Epithelial cell of prostate (primary cell): Measurements from ENCODE around the gene KRTAP3-3.
"Not testable (repeated sequence)": the region's sequence is repeated elsewhere in the genome, so short reads cannot be mapped to it uniquely, and the experiment has no call there.

ENCODE experiments used
- DNase-seq: peaks from one replicate; pipeline ENCODE4 v3.0.0-alpha.2; 2011; ENCODE audit warnings: low read depth, low spot score
- H3K27ac ChIP-seq: fragments of 450-650 bp; 2 replicates; pipeline ENCODE4 v1.5.1; 2017; ENCODE audit warnings: mild to moderate bottlenecking

Gene KRTAP3-3

GRCh38 chr17:40993839-40994238 lies at the start of gene KRTAP3-3:
TSS of gene KRTAP3-3 (minus strand) at chr17:40994164. CDS start at chr17:40994097, 67 bp downstream.
- H3K27ac ChIP-seq: no peak within 1 kb of the TSS
- DNase-seq: no peak

GRCh38 chr17:41042953-41043352 lies 49.0 kb upstream of the KRTAP3-3 start:
- no peak for DNase-seq
- no peak overlapping the region for H3K27ac ChIP-seq

- DNase-seq, H3K27ac ChIP-seq: not testable (repeated sequence)
Observed at GRCh38 chr17:41040783-41041571, 47.0 kb upstream of the KRTAP3-3 start, which contains the start of gene KRTAP1-1. TSS of gene KRTAP1-1 (minus strand) at chr17:41041450. CDS start at chr17:41041397, 53 bp downstream.

GRCh38 chr17:41037853-41038350 lies 43.9 kb upstream of the KRTAP3-3 start:
- no peak for DNase-seq
- no peak overlapping the region for H3K27ac ChIP-seq

GRCh38 chr17:41034346-41034935 lies 40.5 kb upstream of the KRTAP3-3 start, which contains the start of gene KRTAP1-3:
TSS of gene KRTAP1-3 (minus strand) at chr17:41034874. CDS start at chr17:41034821, 53 bp downstream.
- DNase-seq, H3K27ac ChIP-seq: not testable (repeated sequence)

- DNase-seq: no peak
- no peak within 1 kb of the TSS for H3K27ac ChIP-seq
Observed at GRCh38 chr17:41029633-41030245, 35.8 kb upstream of the KRTAP3-3 start, which contains the start of gene KRTAP1-4. TSS of gene KRTAP1-4 (minus strand) at chr17:41030195. CDS start at chr17:41030078, 117 bp downstream.

- H3K27ac ChIP-seq: no peak within 1 kb of the TSS
- no peak for DNase-seq
Observed at GRCh38 chr17:41026715-41027471, 32.9 kb upstream of the KRTAP3-3 start, which contains the start of gene KRTAP1-5. TSS of gene KRTAP1-5 (minus strand) at chr17:41027208. CDS start at chr17:41027155, 53 bp downstream.

GRCh38 chr17:41024697-41025096 lies 30.7 kb upstream of the KRTAP3-3 start:
- no peak overlapping the region for H3K27ac ChIP-seq
- no peak for DNase-seq

- no peak overlapping the region for H3K27ac ChIP-seq
- DNase-seq: no peak
Observed at GRCh38 chr17:41020336-41020735, 26.4 kb upstream of the KRTAP3-3 start.

- H3K27ac ChIP-seq: no peak overlapping the region
- DNase-seq: no peak
Observed at GRCh38 chr17:41019415-41019814, 25.5 kb upstream of the KRTAP3-3 start.

GRCh38 chr17:41018541-41018940 lies 24.6 kb upstream of the KRTAP3-3 start:
- no peak overlapping the region for H3K27ac ChIP-seq

GRCh38 chr17:41016578-41017215 lies 22.7 kb upstream of the KRTAP3-3 start:
- no peak for DNase-seq
- H3K27ac ChIP-seq: no peak overlapping the region

More at GRCh38 chr17:41018541-41018940, 24.6 kb upstream of the KRTAP3-3 start:
- no peak for DNase-seq

GRCh38 chr17:41015454-41015853 lies 21.5 kb upstream of the KRTAP3-3 start:
- H3K27ac ChIP-seq: no peak overlapping the region
- DNase-seq: no peak

- no peak for DNase-seq
- H3K27ac ChIP-seq: no peak overlapping the region
Observed at GRCh38 chr17:41013606-41014005, 19.6 kb upstream of the KRTAP3-3 start.

GRCh38 chr17:41013181-41013580 lies 19.2 kb upstream of the KRTAP3-3 start:
- no peak for DNase-seq

GRCh38 chr17:41012326-41013120 lies 18.6 kb upstream of the KRTAP3-3 start:
- no peak overlapping the region for H3K27ac ChIP-seq
- no peak for DNase-seq

More at GRCh38 chr17:41013181-41013580, 19.2 kb upstream of the KRTAP3-3 start:
- H3K27ac ChIP-seq: no peak overlapping the region

- no peak for DNase-seq
- H3K27ac ChIP-seq: no peak overlapping the region
Observed at GRCh38 chr17:41010441-41010840, 16.5 kb upstream of the KRTAP3-3 start.

GRCh38 chr17:41009936-41010335 lies 16.0 kb upstream of the KRTAP3-3 start:
- no peak overlapping the region for H3K27ac ChIP-seq
- no peak for DNase-seq
